GM19043 (cell line): ENCODE data around the gene NDUFV2.
A peak's percentile ranks its signal among the peaks of the same experiment; 100 is the strongest.

Experiments
- ATAC-seq: cut with Tn5 transposase; IDR thresholded peaks from one replicate; pipeline ENCODE4 v1.9.1; 2021; ENCODE audit warnings: low read depth; ENCODE audit not compliant: unreplicated experiment

Gene NDUFV2

DNA sequence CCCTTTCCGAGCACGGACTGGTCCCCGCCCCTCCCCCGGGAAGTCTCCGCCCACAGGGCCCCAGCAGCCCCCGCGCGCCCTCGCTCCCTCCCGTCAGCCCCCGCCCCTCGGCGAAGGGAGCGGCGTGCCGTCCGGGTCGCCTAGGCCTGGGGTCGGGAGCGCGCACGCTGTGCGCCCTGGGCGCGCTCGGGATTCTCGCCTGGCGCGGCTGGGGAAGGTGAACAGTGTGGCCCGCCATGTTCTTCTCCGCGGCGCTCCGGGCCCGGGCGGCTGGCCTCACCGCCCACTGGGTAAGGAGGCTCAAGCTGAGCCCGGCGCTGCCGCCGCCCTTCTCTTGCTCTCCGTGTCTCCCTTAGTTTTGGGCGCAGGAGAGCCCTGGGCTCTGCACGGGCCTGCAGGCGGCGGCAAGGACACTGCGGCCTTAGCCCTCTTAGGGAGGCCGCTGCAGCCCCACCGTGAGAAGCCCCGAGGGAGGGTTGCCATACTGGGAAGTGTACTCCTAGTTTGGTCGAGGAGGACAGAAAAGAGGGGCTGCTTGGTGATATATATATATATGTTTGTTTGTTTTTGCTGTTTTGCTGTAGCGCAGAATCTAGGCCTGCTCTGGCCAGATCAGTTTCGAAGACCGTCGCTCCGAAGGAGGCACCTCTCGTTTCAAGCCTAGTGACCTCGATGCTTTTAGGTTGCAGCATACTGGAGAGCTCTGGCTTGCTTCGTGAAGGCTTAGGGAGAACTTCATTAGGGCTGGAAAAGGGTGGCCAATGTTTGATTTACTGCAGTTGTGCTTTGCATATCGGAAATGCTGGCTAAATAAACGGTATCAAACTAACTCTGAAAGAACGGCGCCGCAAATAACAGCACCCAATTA is at the start of gene NDUFV2:
Gene NDUFV2 (plus strand): TSS at position 192 of the 868 bp plus-strand sequence. CDS start 45 bp downstream, at position 237.
- ATAC-seq = peak; percentile 88

DNA sequence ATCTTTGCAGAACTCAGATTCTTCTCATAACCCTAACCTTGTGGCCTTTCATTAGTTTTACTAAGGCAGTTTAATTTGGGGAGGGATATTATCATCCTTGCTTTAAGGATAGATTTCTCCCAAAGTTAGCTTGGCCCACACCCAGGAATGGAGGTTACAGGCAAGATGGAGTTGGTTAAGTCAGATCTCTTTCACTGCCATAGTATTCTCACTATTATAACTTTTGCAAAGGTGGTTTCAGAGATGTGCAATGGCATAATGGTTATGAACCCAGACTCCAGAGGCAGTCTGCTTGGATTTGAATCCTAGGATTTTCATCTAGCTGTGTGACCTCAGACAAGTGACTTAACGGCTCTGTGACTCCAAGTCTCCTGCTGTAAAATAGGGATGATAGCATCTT is 48.7 kb upstream of the NDUFV2 start:
- no peak for ATAC-seq

DNA sequence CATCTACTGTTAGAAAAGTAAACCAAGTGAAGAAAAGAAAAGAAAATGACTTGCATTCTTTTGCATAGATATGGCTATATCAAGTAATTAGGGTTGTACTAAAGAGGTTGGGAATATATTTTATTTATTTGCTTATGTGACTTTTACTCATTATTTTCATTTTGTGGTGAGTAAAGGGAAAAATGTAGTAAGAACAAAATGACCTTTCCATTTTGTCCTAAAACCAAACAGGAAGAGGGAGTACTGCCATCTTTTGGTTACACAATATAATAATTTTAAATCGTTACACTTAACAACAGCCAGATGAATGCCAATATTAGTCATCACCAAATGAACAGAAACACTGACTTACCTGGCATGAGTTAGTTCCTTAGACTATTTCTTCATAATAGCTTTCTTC is 47.3 kb upstream of the NDUFV2 start:
- peak; percentile 58 for ATAC-seq

DNA sequence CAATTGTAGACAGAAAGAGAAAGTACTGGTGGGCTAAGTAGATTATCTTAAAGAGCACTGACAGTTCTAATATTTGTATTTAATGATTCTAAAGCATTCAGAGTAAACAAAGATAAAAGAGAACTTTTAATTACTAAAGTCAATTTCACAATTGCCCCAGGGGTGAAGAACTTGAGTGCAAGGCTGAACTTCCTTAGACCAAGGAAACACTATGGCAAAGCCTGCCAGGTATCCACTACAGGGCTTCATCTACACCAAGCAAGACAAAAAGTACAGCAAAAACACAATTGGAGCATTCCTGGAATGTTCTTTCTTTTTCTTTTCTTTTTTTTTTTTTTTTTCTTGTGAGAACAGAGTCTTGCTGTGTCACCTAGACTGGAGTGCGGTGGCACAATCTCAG is 46.9 kb upstream of the NDUFV2 start:
- no peak for ATAC-seq

DNA sequence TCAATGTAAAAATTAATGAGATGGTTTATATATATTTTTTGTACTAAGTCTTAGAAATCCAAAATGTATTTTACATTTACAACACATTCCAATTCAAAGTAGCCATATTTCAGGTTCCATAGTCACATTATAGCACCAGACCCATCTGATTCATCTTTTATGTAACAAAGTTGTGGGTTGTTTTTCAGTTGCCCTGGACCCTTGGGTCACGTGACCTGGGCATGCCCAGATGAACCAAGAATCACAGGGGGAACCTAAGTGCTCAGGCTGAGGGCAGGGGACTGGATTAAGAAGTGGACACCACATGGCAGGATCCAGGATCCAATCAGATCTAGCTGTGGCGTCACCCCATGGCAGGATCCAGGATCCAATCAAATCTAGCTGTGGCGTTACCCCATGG is 44.9 kb upstream of the NDUFV2 start:
- ATAC-seq = no peak

DNA sequence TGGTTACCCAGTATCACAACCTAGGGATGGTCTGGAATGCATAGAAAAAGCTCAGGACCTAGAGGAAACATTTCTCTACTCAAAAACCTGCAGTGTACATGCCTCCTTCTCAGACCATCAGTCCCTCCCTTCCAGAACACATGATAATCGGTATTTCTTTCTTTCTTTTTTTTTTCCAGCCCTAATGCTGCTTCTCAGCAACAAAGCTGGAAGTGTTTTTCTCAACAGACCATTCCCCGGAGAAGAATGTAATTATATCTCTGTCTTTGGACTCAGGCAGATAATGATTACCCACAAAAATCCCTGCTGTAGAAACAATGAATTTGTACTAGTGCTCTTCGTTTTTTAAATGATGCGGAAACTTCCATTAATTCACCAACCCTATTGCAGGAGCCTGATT is 44.1 kb upstream of the NDUFV2 start:
- no peak for ATAC-seq

DNA sequence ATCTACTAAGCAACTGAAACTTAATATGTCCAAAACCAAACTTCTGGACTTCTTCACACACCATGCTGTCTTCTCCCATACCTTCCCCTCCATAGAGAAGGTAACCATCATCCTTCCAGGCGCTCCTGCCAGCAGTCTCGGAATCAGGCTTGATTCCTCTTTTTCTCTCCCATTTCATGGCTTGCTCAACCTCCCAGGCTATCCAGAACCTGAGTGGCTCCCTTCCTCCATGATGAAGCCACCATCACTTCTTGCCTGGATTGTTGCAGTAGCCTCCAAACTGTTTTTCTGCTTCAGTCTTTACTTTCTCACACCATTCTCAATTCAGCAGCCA is 40.1 kb upstream of the NDUFV2 start:
- ATAC-seq = no peak

DNA sequence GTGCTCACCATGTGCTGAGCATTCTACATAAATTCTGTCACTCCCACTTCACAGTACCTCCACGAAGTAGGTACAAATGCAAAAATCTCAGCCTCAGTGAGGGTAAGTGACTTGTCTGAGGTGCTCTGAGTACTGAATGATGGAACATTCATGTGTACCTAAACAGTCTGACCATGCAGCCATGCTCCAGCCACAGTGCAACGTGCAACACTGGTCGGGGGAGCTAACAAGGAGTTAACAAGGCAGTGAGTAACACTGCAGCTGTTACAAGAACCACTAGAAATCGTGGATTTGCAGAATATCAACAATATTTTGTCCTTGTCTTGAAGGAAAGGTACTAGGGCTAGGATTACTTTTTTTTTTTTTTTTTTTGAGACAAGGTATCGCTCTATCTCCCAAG is 36.6 kb upstream of the NDUFV2 start:
- no peak for ATAC-seq

DNA sequence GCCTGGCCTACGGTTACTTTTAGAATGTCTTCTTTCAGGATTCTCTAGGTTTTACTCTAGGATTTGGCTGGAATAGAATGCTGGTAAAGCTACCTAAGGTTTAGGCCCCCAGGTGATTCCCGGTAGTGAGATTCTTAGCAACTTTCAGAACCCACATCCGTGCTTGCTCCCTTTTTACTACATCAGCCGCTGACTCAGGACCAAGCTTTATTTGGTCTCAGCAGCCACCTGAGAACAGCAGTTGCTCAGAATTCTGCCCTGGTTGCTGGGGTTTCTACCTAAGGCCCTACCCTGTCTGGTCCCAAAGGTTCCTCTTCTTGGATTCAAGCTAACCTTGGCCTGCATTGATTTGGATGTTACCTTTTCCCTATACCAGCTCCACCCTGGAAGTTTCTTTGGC is 36.1 kb upstream of the NDUFV2 start:
- no peak for ATAC-seq

DNA sequence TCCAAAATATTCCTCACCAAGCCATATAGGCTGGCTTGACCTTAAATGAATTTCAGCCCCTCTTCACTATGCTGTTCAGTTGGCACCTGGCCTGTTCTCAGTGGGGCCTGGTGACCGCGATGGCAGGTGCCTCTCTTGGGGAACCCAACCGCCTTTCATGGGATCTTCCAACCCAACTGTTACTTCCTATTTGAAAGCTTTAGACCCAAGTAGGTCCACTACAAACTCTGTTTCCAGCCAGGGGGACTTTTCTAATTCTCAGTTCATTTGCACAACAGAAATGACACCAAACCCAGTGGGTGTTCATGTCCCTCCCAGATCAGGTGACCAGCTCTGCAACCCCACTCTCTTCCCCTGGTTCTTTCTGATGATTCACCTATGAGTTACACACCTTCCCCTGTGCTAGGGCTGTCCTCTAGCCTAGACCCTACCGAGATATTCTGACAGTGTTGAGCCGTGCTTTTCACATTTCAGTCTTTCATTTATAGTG is 35.6 kb upstream of the NDUFV2 start:
- ATAC-seq = peak; percentile 46

DNA sequence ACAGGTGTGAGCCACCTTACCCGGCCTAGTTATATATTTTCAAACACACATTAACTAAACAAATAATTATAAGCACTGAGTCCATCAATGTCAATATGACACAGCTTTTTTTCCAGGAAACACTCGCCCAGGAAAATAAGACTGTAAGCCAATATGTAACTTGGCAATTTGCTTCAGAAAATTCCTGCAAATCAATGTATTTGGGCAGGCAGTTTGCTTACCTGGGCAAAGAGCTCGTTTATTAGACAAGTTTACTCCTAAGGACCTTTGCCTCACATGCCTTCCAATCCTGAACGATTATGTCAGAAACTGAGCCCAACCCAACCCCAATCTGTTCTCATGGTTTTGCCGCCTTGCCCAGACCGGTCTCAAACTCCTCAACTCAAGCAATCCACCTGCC is 34.7 kb upstream of the NDUFV2 start:
- ATAC-seq = no peak

DNA sequence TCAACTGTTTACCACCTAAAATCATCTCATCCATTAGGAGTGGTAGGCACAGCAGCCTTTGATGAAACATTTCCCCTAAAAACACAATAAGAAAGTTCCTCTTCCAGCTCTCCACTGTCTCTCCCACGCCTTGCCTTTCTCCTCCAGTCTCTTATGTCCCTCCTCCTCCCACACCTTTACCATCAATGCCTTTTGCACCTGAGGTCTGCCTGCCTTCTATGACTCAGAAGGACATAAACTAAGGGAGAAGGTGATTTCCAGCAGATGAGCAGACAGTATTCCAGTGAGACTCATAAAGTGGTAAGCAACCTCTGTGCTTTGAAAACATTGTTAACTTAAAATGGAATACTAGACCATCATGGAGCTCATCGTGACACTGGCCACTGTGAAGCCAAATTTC is 34.2 kb upstream of the NDUFV2 start:
- ATAC-seq = no peak

DNA sequence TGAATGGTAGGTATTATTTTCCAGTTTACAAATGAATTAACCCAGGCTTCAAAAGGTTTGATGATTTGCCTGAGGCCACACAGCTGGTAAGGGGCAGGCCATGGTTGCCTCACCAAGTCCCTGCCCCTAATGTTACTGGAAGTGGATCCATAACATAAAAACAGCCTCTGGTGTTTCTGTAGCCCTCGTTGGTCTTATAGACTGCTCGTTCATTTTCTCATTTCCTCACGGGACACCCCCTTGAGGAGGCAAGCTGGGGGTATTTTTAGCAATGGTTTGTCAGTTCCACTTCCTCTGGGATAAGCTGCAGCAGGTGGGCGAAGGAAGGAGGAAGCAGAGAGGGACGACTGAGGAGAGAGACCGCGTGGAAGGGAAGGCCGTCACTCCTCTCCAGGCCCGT is 32.9 kb upstream of the NDUFV2 start:
- peak; percentile 27 for ATAC-seq

DNA sequence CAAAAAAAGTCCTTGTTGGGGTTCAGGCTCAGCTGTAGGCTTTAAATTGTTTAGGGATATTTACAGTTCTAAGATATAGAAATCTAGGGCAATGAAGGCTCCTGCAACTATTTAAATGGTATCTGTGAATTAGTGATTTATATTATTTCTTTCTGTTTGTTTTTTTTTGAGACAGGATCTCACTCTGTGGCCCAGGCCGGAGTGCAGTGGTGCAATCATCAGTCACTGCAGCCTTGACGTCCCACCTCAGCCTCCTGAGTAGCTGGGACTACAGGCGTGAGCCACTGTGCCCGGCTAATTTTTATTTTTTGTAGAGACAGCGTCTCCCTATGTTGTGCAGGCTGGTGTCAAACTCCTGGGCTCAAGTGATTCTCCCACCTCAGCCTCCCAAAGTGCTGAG is 32.3 kb upstream of the NDUFV2 start:
- ATAC-seq = no peak

DNA sequence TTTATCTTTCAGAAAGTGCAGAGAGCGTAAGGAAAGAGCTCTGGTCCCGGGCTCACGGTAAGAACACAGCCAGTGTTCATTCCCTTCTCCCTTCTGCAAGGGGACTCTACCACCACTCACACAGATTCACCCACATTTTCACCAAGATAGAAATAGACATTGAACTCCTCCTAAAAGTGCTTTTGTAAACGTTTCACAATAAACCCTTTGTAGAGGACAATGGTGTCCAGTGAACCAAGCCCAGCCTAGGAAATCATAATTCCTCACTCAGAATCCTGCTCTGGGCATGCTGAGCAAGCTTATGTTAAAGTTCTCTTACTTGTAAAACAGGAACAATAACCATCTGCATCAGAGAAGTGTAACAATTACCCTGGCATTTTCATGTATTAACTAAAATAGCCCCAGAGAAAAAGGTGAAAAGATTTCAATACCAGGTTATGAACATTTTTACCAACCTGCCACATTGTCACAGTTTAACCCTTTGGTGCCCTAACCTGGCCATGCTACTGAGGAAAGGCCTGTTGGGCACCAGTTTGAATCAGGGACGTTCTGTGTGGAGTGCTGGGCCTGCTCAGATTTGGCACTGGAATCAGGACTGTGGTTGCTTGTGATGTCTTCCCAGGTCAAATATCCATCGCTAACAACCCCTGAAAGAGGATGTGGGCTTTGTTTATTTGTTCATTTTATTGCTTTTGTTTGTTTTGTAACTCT is 22.5 kb upstream of the NDUFV2 start:
- no peak for ATAC-seq

DNA sequence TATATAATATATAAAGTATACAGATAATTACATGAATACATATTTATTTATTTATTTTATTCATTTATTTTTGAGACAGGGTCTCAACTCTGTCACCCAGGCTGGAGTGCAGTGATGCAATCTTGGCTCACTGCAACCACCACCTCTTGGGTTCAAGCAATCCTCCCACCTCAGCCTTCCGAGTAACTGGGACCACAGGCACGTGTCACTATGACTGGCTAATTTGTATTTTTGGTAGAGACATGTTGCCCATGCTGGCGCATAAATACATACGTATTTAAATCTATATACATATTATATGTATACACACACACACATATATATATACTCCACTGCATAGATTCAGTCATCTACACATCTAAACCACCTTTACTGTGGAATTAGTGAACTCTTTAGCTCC is 20.6 kb upstream of the NDUFV2 start:
- ATAC-seq = no peak

DNA sequence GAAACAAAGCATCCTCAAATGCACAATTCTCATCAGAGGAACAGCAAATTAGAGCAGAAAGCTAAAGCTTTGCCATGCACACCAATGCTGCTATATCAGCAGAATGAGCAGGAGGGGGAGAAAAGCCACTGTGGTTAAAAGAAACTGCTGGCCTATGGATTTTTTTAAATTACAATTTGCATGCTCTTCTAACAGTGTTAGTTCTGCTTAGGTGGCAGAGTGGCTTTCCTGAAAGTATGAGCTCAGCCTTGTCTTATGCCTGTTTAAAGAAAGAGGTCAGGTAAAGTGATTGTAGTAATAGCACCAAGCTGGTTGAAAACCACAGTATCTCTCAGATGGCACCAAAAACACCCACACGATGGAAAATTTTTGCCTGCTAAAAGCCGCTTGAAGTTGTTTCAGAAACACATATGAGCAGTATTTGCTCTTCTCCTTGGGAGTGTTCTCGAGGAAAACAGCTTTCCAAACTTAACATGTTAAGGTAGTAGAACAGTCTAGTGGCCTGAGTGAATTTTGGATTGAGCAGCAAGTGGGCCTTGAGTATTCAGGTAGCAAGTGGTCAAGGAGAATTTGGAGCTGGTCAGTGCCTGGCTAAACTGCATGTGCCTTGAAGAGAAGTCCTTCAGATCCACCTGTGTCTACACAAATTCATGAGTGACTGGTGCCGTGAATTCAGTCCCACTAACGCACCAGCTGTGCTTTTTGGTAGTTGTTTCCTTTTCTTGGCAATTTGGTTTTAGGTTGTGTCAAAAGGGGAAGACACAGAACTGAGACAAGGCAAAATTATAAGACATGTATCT is 19.6 kb upstream of the NDUFV2 start:
- ATAC-seq = peak; percentile 84

DNA sequence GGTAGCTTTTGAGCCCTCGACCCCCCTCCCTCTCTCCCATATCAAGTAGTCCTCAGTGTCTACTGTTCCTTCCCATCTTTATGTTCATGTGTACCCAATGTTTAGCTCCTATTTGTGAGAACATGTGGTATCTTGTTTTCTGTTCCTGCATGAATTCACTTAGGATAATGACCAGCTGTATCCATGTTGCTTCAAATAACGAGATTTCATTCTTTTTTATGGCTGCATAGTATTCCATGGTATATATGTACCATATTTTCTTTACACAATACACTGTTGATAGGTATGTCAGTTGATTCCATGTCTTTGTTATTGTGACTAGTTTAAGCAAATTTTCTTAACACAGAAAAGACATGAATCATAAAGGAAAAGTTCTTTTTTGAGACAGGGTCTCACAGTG is 16.5 kb upstream of the NDUFV2 start:
- no peak for ATAC-seq

DNA sequence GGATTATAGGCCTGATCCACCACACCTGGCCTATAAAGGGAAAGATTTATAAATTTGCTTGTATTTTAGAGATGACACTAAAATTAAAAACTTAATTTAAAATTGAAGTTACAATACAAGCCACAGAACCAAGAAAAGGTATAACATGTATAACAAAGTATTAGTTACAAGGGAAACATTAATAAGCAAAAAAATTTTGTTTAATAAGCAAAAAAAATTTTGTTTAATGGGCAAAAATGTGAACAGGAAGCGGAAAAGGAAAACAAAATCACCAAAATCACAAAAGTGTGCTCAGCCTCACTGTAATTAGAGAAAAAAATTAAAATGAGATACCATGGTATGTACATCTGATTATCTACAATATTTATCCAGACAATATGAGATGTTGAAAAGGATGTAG is 15.9 kb upstream of the NDUFV2 start:
- ATAC-seq = no peak

DNA sequence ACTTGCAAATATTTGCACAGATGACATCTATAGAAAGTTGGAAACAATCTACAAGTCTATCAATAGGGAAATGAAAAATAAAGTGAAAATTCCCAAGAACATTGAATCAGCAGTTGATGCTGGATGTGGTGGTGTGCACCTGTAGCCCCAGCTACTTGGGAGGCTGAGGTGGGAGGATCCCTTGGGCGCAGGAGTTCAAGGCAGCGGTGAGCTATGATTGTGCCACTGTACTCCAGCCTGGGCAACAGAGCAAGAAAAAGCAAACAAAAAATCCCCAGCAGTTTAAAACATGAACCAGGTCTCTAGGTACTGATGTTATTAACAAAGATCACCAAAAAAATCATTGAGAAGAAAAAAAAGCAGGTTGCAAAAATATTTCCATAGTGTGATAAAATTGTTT is 15.4 kb upstream of the NDUFV2 start:
- no peak for ATAC-seq

DNA sequence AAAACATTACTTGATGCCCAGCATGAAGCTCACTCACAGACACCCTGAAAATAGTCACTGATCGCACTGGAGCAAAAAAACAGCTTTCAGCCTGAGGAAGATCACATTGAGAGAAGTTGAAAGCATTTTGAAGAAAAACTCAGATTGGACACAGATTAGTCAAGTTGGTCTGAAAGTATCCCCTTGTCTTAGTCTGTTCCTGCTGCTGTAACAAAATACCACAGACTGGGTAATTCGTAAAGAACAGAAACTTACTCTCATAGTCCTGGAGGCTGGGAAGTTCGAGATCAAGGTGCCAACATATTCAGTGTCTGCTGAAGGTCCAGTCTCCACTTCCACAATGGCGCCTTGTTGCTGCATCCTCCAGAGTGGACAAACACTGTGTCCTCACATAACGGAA is 14.2 kb upstream of the NDUFV2 start:
- ATAC-seq = no peak
